GM12872 (cell line): ENCODE data around the gene CNGA3.

ENCODE experiments used
- CTCF ChIP-seq: IDR thresholded peaks from 3 replicates; pipeline ENCODE4 v1.5.1; 2011; ENCODE audit warnings: low read depth, mild to moderate bottlenecking, low read length, moderate library complexity; ENCODE audit not compliant: insufficient read depth

Gene CNGA3

GRCh38 chr2:98442488-98442887 is 96.2 kb downstream of the CNGA3 start:
- TF ChIP-seq CTCF = no peak

- 0 out of 3 replicates have a peak, but pooled peaks have one; percentile 1 for TF ChIP-seq CTCF
Measured at GRCh38 chr2:98444436-98445176, 98.3 kb downstream of the CNGA3 start, which contains the start of gene INPP4A. Gene INPP4A (plus strand): TSS chr2:98444858. CDS start chr2:98520049, 75,191 bp downstream.

- no peak for TF ChIP-seq CTCF
Measured at GRCh38 chr2:98445177-98445682, 99.0 kb downstream of the CNGA3 start.

- no peak for TF ChIP-seq CTCF
Measured at GRCh38 chr2:98445683-98446581, 99.7 kb downstream of the CNGA3 start.

- no peak for TF ChIP-seq CTCF
Measured at GRCh38 chr2:98446850-98447249, 100.6 kb downstream of the CNGA3 start.
